Keratinocyte (primary cell): ENCODE data around the gene RIOK3. TPM values are rescaled to one million over a fixed set of nuclear protein-coding genes. Genes with fewer than 3 reads are reported as not detected.

Experiments
- DNase-seq: peaks from one replicate; pipeline ENCODE4 v3.0.0-alpha.2; 2011; ENCODE audit warnings: low read depth, missing footprints, low spot score
- FAIRE-seq: peaks from 2 replicates; lab custom pipeline; 2011; peaks lifted over from hg19 to GRCh38; lab: Jason Lieb, UNC
- H2AFZ ChIP-seq: 2 replicates; pipeline ENCODE4 v1.6.0; 2012; ENCODE audit warnings: low read length, control low read depth, inconsistent platforms; ENCODE audit not compliant: control insufficient read depth
- H3K27ac ChIP-seq: 2 replicates; pipeline ENCODE4 v1.5.1; 2011; ENCODE audit warnings: low read length; ENCODE audit not compliant: control insufficient read depth, insufficient read depth
- H3K27me3 ChIP-seq: 3 replicates; pipeline ENCODE4 v1.6.0; 2011; ENCODE audit warnings: low read length; ENCODE audit not compliant: control insufficient read depth, insufficient read depth; ENCODE audit errors: extremely low read depth
- H3K36me3 ChIP-seq, 2 experiments: 2 replicates in 1 of 2; 3 replicates in 1 of 2; pipeline ENCODE4 v1.5.1; 2011; ENCODE audit warnings: low read length in 2 of 2, mild to moderate bottlenecking in 1 of 2; ENCODE audit not compliant: control insufficient read depth in 2 of 2, insufficient read depth in 2 of 2; ENCODE audit errors: extremely low read depth in 1 of 2
- H3K4me1 ChIP-seq: 3 replicates; pipeline ENCODE4 v1.5.1; 2011; ENCODE audit warnings: low read length; ENCODE audit not compliant: control insufficient read depth, insufficient read depth; ENCODE audit errors: extremely low read depth
- H3K4me2 ChIP-seq: 3 replicates; pipeline ENCODE4 v1.6.0; 2011; ENCODE audit warnings: low read depth, low read length; ENCODE audit not compliant: control insufficient read depth, insufficient read depth; ENCODE audit errors: extremely low read depth
- H3K4me3 ChIP-seq, 3 experiments: fragments of 200-600 bp in 1 of 3; sonication (generic) in 1 of 3; 2 replicates in 2 of 3; 3 replicates in 1 of 3; pipeline ENCODE4 v1.5.1; 2011 to 2016; ENCODE audit warnings: low read length in 3 of 3, mild to moderate bottlenecking in 3 of 3, control low read depth in 2 of 3, inconsistent platforms in 1 of 3, low read depth in 1 of 3, mixed read lengths in 1 of 3, mixed run types in 1 of 3, moderate library complexity in 1 of 3; ENCODE audit not compliant: control insufficient read depth in 2 of 3, insufficient read depth in 2 of 3; ENCODE audit errors: extremely low read depth in 1 of 3
- H3K79me2 ChIP-seq: 2 replicates; pipeline ENCODE4 v1.6.0; 2012; ENCODE audit warnings: low read length; ENCODE audit not compliant: control insufficient read depth, insufficient read depth
- H3K9ac ChIP-seq: 3 replicates; pipeline ENCODE4 v1.6.0; 2011; ENCODE audit warnings: low read length; ENCODE audit not compliant: control insufficient read depth, insufficient read depth; ENCODE audit errors: extremely low read depth
- H3K9me1 ChIP-seq: 3 replicates; pipeline ENCODE4 v1.6.0; 2011; ENCODE audit warnings: low read length; ENCODE audit not compliant: control insufficient read depth, insufficient read depth; ENCODE audit errors: extremely low read depth
- H3K9me3 ChIP-seq: 2 replicates; pipeline ENCODE4 v1.5.1; 2012; ENCODE audit warnings: low read depth, low read length; ENCODE audit not compliant: control insufficient read depth
- H4K20me1 ChIP-seq: 3 replicates; pipeline ENCODE4 v1.6.0; 2011; ENCODE audit warnings: low read length; ENCODE audit not compliant: control insufficient read depth, insufficient read depth; ENCODE audit errors: extremely low read depth
- CTCF ChIP-seq, 3 experiments: IDR thresholded peaks in 1 of 3; conservative IDR thresholded peaks in 1 of 3; optimal IDR thresholded peaks in 1 of 3; 2 replicates in 2 of 3; 3 replicates in 1 of 3; pipeline versions ENCODE3 to v1.5.1; 2011; ENCODE audit warnings: low read length in 3 of 3, mild to moderate bottlenecking in 3 of 3, moderate library complexity in 2 of 3, control low read depth in 1 of 3, inconsistent platforms in 1 of 3; ENCODE audit not compliant: insufficient read depth in 2 of 3; ENCODE audit errors: extremely low read depth in 1 of 3
- EZH2 ChIP-seq: IDR thresholded peaks from one replicate; pipeline ENCODE4 v1.6.1; 2012; ENCODE audit warnings: inconsistent platforms, mild to moderate bottlenecking, low read length, moderate library complexity
- dilution Hi-C: fragments of 300-500 bp; cut with MboI; formaldehyde crosslinking; loops from one replicate; pipeline ENCODE4 v1.7.0; 2020; ENCODE audit warnings: low sequenced_read_pairs; ENCODE audit not compliant: extremely low pct_ligation_motif_present
- polyA plus RNA-seq, 5 experiments: library from polyadenylated mRNA; depleted of rRNA in 3 of 5; stranded (reverse) in 3 of 5; stranded (forward) in 1 of 5; unstranded in 1 of 5; fragments of >200 nt; gene quantifications; 1 replicate in 1 of 5; 2 replicates in 3 of 5; 3 replicates in 1 of 5; pipeline versions ENCODE4 v1.2.1 to v1.2.3, GENCODE V29; 2011 to 2012; ENCODE audit warnings: missing spikeins in 2 of 5, low read depth in 1 of 5, low replicate concordance in 1 of 5

Gene RIOK3
- polyA plus RNA-seq, 1 donor (not counting 4 experiments of a cell fraction or from before 2014, with no cell fraction given): 68.6 TPM

- H3K4me2 ChIP-seq: peak overlapping the region; percentile 39
- H2AFZ ChIP-seq: peak overlapping the region; percentile 74
- no peaks in the 10 kb centered on the region for H3K9me3 ChIP-seq
- no peak overlapping the region for H3K4me3 ChIP-seq
- no peaks in the 10 kb centered on the region for H3K79me2 ChIP-seq
- H3K4me1 ChIP-seq: peaks cover 20% of the 10 kb centered on the region
- no peak for FAIRE-seq
- H3K9me1 ChIP-seq: no peaks in the 10 kb centered on the region
- H3K9ac ChIP-seq: no peak overlapping the region
- DNase-seq: peak; percentile 74
- peak overlapping the region; percentile 5 for H3K27ac ChIP-seq
- H3K27me3 ChIP-seq: no peaks in the 10 kb centered on the region
- no peaks in the 10 kb centered on the region for H3K36me3 ChIP-seq
- dilution Hi-C loops: no loop called here
- H4K20me1 ChIP-seq: no peaks in the 10 kb centered on the region
- no peak for TF ChIP-seq EZH2
- no peak for TF ChIP-seq CTCF (optimal IDR thresholded peaks at IDR 0.05 in 1 of 3, IDR thresholded peaks at IDR 0.05 in 1 of 3, conservative IDR thresholded peaks at IDR 0.05 in 1 of 3; ENCODE audit: extremely low read depth in 1 of 3, insufficient read depth in 2 of 3, low read length in 3 of 3)
Measured at GRCh38 chr18:23495723-23496440, 42.8 kb downstream of the RIOK3 start.

GRCh38 chr18:23498117-23498516 lies 45.0 kb downstream of the RIOK3 start:
- Histone ChIP-seq H4K20me1 (no peaks in the 10 kb centered on the region), H3K79me2 (no peaks in the 10 kb centered on the region), H3K4me1 (peaks cover 28% of the 10 kb centered on the region), H3K27me3 (no peaks in the 10 kb centered on the region), H3K4me2 (no peak overlapping the region), H3K4me3 (no peak overlapping the region), H3K36me3 (no peaks in the 10 kb centered on the region), H2AFZ (no peak overlapping the region), H3K9me3 (no peaks in the 10 kb centered on the region), H3K9me1 (no peaks in the 10 kb centered on the region), H3K27ac (no peak overlapping the region), H3K9ac (no peak overlapping the region)
- no peak for TF ChIP-seq EZH2
- TF ChIP-seq CTCF (optimal IDR thresholded peaks at IDR 0.05 in 1 of 3, IDR thresholded peaks at IDR 0.05 in 1 of 3, conservative IDR thresholded peaks at IDR 0.05 in 1 of 3; ENCODE audit: extremely low read depth in 1 of 3, insufficient read depth in 2 of 3, low read length in 3 of 3): no peak
- DNase-seq (no peak), FAIRE-seq (no peak)
- dilution Hi-C loops: no loop called here
